Stimulated activated CD8-positive, alpha-beta memory T cell treated with anti-CD3 and anti-CD28 coated beads, Interleukin-15, amount 100 ng/mL, for 24 hours (primary cell): ENCODE measurements around the gene TCTN1.
"Not testable (repeated sequence)": the region's sequence is repeated elsewhere in the genome, so short reads cannot be mapped to it uniquely, and the experiment has no call there.

Source experiments
- DNase-seq: peaks from one replicate; pipeline ENCODE4 v3.0.0-alpha.2; 2020; ENCODE audit warnings: low read depth

The TCTN1 gene

GRCh38 chr12:110638796-110639195 lies 24.9 kb downstream of the TCTN1 start:
- no peak for DNase-seq

GRCh38 chr12:110639336-110640141 lies 25.6 kb downstream of the TCTN1 start:
- DNase-seq, result no peak

- no peak for DNase-seq
These were observed 26.5 kb downstream of the TCTN1 start for GRCh38 chr12:110640275-110641025.

- no peak for DNase-seq
These were observed 27.6 kb downstream of the TCTN1 start for GRCh38 chr12:110641521-110641920.

- no peak for DNase-seq
These were observed 33.7 kb downstream of the TCTN1 start for GRCh38 chr12:110647631-110648040.

- DNase-seq, result no peak
These were observed 35.5 kb downstream of the TCTN1 start for GRCh38 chr12:110649341-110649847.

GRCh38 chr12:110654238-110654637 lies 40.3 kb downstream of the TCTN1 start:
- DNase-seq, result not testable (repeated sequence)

GRCh38 chr12:110656071-110656655 lies 42.2 kb downstream of the TCTN1 start:
- no peak for DNase-seq

- DNase-seq, result no peak
These were observed 43.8 kb downstream of the TCTN1 start for GRCh38 chr12:110657747-110658146.

GRCh38 chr12:110658242-110658641 lies 44.3 kb downstream of the TCTN1 start:
- DNase-seq, result no peak

GRCh38 chr12:110658878-110659277 lies 44.9 kb downstream of the TCTN1 start:
- DNase-seq, result no peak

- peak; percentile 18 for DNase-seq
These were observed 47.5 kb downstream of the TCTN1 start for GRCh38 chr12:110661337-110661972.

GRCh38 chr12:110666892-110667291 lies 53.0 kb downstream of the TCTN1 start:
- no peak for DNase-seq

GRCh38 chr12:110667671-110668070 lies 53.7 kb downstream of the TCTN1 start:
- DNase-seq, result no peak

- no peak for DNase-seq
These were observed 54.7 kb downstream of the TCTN1 start for GRCh38 chr12:110668480-110669192.

GRCh38 chr12:110669193-110669502 lies 55.2 kb downstream of the TCTN1 start:
- no peak for DNase-seq

- DNase-seq, result no peak
These were observed 56.3 kb downstream of the TCTN1 start for GRCh38 chr12:110670161-110670701.

- DNase-seq, result no peak
These were observed 62.2 kb downstream of the TCTN1 start for GRCh38 chr12:110676171-110676570.

GRCh38 chr12:110677206-110677911 lies 63.4 kb downstream of the TCTN1 start:
- DNase-seq, result no peak

- DNase-seq, result no peak
These were observed 64.1 kb downstream of the TCTN1 start for GRCh38 chr12:110677982-110678381.

GRCh38 chr12:110679201-110679600 lies 65.3 kb downstream of the TCTN1 start:
- no peak for DNase-seq
